Parathyroid adenoma (tissue), 2 donors: ENCODE results near the gene EGFR.

Experiments
- H2AFZ ChIP-seq: fragments of 300-600 bp; sonication (generic); one replicate; pipeline ENCODE4 v1.7.0; 2017; ENCODE audit warnings: antibody characterized with exemption, mild to moderate bottlenecking
- H3K27ac ChIP-seq: fragments of 300-600 bp; sonication (generic); one replicate; pipeline ENCODE4 v1.7.0; 2017
- H3K27me3 ChIP-seq: fragments of 300-600 bp; sonication (generic); one replicate; pipeline ENCODE4 v1.7.0; 2017; ENCODE audit warnings: low read length; ENCODE audit not compliant: control insufficient read depth, insufficient read depth
- H3K36me3 ChIP-seq: fragments of 300-600 bp; sonication (generic); one replicate; pipeline ENCODE4 v1.7.0; 2017; ENCODE audit warnings: low read length; ENCODE audit not compliant: control insufficient read depth, insufficient read depth
- H3K4me1 ChIP-seq: fragments of 300-600 bp; sonication (generic); one replicate; pipeline ENCODE4 v1.7.0; 2017; ENCODE audit warnings: control low read depth
- H3K4me2 ChIP-seq: fragments of 300-600 bp; sonication (generic); one replicate; pipeline ENCODE4 v1.7.0; 2017; ENCODE audit warnings: low read length
- H3K4me3 ChIP-seq: fragments of 300-600 bp; sonication (generic); one replicate; pipeline ENCODE4 v1.7.0; 2017; ENCODE audit warnings: low read depth, low read length
- H3K79me2 ChIP-seq: fragments of 300-600 bp; sonication (generic); one replicate; pipeline ENCODE4 v1.7.0; 2017; ENCODE audit warnings: control low read depth
- H3K9ac ChIP-seq: fragments of 300-600 bp; sonication (generic); one replicate; pipeline ENCODE4 v1.7.0; 2017; ENCODE audit warnings: mild to moderate bottlenecking
- H3K9me3 ChIP-seq: fragments of 300-600 bp; sonication (generic); one replicate; pipeline ENCODE4 v1.7.0; 2017; ENCODE audit warnings: low read length; ENCODE audit not compliant: control insufficient read depth
- CTCF ChIP-seq: fragments of 300-600 bp; sonication (generic); IDR thresholded peaks from one replicate; pipeline ENCODE4 v1.7.0; 2017; ENCODE audit warnings: antibody characterized with exemption, mild to moderate bottlenecking
- donor health status: primary hyperparathyroidism.

The EGFR gene

GRCh38 chr7:55120501-55121198 lies 101.8 kb downstream of the EGFR start:
- no peak overlapping the region for H3K27ac ChIP-seq
- TF ChIP-seq CTCF = no peak
- H3K79me2 ChIP-seq = no peaks in the 10 kb centered on the region
- no peak overlapping the region for H3K4me3 ChIP-seq
- H3K4me1 ChIP-seq = peaks cover 9% of the 10 kb centered on the region
- H2AFZ ChIP-seq = no peak overlapping the region
- H3K9ac ChIP-seq = no peak overlapping the region
- no peaks in the 10 kb centered on the region for H3K9me3 ChIP-seq
- no peaks in the 10 kb centered on the region for H3K27me3 ChIP-seq
- H3K36me3 ChIP-seq = no peaks in the 10 kb centered on the region
- H3K4me2 ChIP-seq = no peak overlapping the region

GRCh38 chr7:55121249-55121648 lies 102.4 kb downstream of the EGFR start:
- Histone ChIP-seq H2AFZ (no peak overlapping the region), H3K4me2 (no peak overlapping the region), H3K9ac (no peak overlapping the region), H3K27ac (no peak overlapping the region), H3K79me2 (no peaks in the 10 kb centered on the region), H3K36me3 (no peaks in the 10 kb centered on the region), H3K9me3 (no peaks in the 10 kb centered on the region), H3K4me1 (peaks cover 9% of the 10 kb centered on the region), H3K4me3 (no peak overlapping the region), H3K27me3 (no peaks in the 10 kb centered on the region)
- TF ChIP-seq CTCF = no peak

- no peak for TF ChIP-seq CTCF
- H3K27ac ChIP-seq = no peak overlapping the region
- no peaks in the 10 kb centered on the region for H3K79me2 ChIP-seq
- no peaks in the 10 kb centered on the region for H3K9me3 ChIP-seq
- no peak overlapping the region for H3K4me2 ChIP-seq
- no peaks in the 10 kb centered on the region for H3K27me3 ChIP-seq
- no peak overlapping the region for H3K9ac ChIP-seq
- no peaks in the 10 kb centered on the region for H3K36me3 ChIP-seq
- no peak overlapping the region for H2AFZ ChIP-seq
- peaks cover 9% of the 10 kb centered on the region for H3K4me1 ChIP-seq
- no peak overlapping the region for H3K4me3 ChIP-seq
Measured at GRCh38 chr7:55122263-55122662, 103.4 kb downstream of the EGFR start.

- Histone ChIP-seq H2AFZ (no peak overlapping the region), H3K4me2 (no peak overlapping the region), H3K4me1 (peaks cover 9% of the 10 kb centered on the region), H3K36me3 (no peaks in the 10 kb centered on the region), H3K27me3 (no peaks in the 10 kb centered on the region), H3K9me3 (no peaks in the 10 kb centered on the region), H3K4me3 (no peak overlapping the region), H3K27ac (no peak overlapping the region), H3K79me2 (no peaks in the 10 kb centered on the region), H3K9ac (no peak overlapping the region)
- no peak for TF ChIP-seq CTCF
Measured at GRCh38 chr7:55124989-55125875, 106.4 kb downstream of the EGFR start.
